ENCODE measurements around the gene DMGDH.

DMGDH gene

GRCh38 chr5:79031485-79031867, 38.0 kb downstream of the DMGDH start:
- Histone ChIP-seq H4K20me1 (ENCODE audit: insufficient read depth, low read length) (no peaks in the 10 kb centered on the region), H3K27ac (ENCODE audit: low read length) (no peak overlapping the region), H3K4me3 (ENCODE audit: low read depth in 1 of 2, low read length in 2 of 2) (no peak overlapping the region), H2AFZ (ENCODE audit: low read depth, low read length) (no peak overlapping the region), H3K79me2 (ENCODE audit: insufficient read depth, low read length) (no peaks in the 10 kb centered on the region), H3K27me3 (ENCODE audit: insufficient read depth, low read length, poor library complexity) (peaks cover 2% of the 10 kb centered on the region), H3K36me3 (ENCODE audit: insufficient read depth, low read length) (no peaks in the 10 kb centered on the region), H3K4me1 (ENCODE audit: insufficient read depth, low read length) (no peaks in the 10 kb centered on the region), H3K9ac (ENCODE audit: low read depth, low read length) (no peak overlapping the region), H3K4me2 (ENCODE audit: insufficient read depth, low read length) (no peak overlapping the region), H3K9me3 (ENCODE audit: insufficient read depth, low read length, severe bottlenecking) (no peaks in the 10 kb centered on the region)
- no peak for TF ChIP-seq EZH2 (IDR thresholded peaks at IDR 0.05; ENCODE audit: borderline replicate concordance, low read depth, low read length, severe bottlenecking)
- no peak for TF ChIP-seq CTCF (IDR thresholded peaks at IDR 0.05; ENCODE audit: borderline replicate concordance, extremely low read depth, low read length, poor library complexity, severe bottlenecking)
- ATAC-seq (ENCODE audit: insufficient read depth, low read depth) (no peak), DNase-seq (no peak)

GRCh38 chr5:79030663-79031484, 38.6 kb downstream of the DMGDH start:
- ATAC-seq (ENCODE audit: insufficient read depth, low read depth) = no peak
- no peaks in the 10 kb centered on the region for H3K4me1 ChIP-seq (ENCODE audit: insufficient read depth, low read length)
- H3K36me3 ChIP-seq (ENCODE audit: insufficient read depth, low read length) = no peaks in the 10 kb centered on the region
- DNase-seq = no peak
- no peak overlapping the region for H3K27ac ChIP-seq (ENCODE audit: low read length)
- no peaks in the 10 kb centered on the region for H4K20me1 ChIP-seq (ENCODE audit: insufficient read depth, low read length)
- no peaks in the 10 kb centered on the region for H3K9me3 ChIP-seq (ENCODE audit: insufficient read depth, low read length, severe bottlenecking)
- TF ChIP-seq CTCF (IDR thresholded peaks at IDR 0.05; ENCODE audit: borderline replicate concordance, extremely low read depth, low read length, poor library complexity, severe bottlenecking) (no peak), EZH2 (IDR thresholded peaks at IDR 0.05; ENCODE audit: borderline replicate concordance, low read depth, low read length, severe bottlenecking) (no peak)
- H3K9ac ChIP-seq (ENCODE audit: low read depth, low read length) = no peak overlapping the region
- peaks cover 4% of the 10 kb centered on the region for H3K27me3 ChIP-seq (ENCODE audit: insufficient read depth, low read length, poor library complexity)
- no peaks in the 10 kb centered on the region for H3K79me2 ChIP-seq (ENCODE audit: insufficient read depth, low read length)
- no peak overlapping the region for H3K4me3 ChIP-seq (ENCODE audit: low read depth in 1 of 2, low read length in 2 of 2)
- H2AFZ ChIP-seq (ENCODE audit: low read depth, low read length) = no peak overlapping the region
- H3K4me2 ChIP-seq (ENCODE audit: insufficient read depth, low read length) = no peak overlapping the region

DNA sequence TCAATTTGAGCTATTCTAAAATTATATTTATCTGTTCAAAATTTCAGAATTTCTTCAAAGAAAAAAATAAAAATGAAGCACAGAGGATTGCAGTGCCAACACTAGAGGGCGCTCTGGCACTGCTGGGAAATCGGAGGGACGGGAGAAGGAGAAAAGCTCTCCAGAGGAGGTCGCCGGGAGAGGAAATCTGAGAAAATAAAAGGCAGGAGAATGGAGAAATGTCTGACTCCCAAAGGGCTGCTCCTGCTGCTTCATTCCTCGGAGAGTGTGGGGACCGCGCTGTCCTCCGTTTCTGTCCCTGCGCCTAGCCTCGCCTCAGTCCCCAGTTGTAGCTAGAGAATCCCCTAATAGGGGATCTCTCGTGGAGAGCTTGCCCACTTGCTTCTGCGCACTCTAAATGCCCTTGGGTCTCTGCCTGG, 44.4 kb downstream of the DMGDH start:
- no peaks in the 10 kb centered on the region for H3K79me2 ChIP-seq (ENCODE audit: insufficient read depth, low read length)
- DNase-seq (peak; percentile 62), ATAC-seq (ENCODE audit: insufficient read depth, low read depth) (peak; percentile 56)
- no peaks in the 10 kb centered on the region for H3K36me3 ChIP-seq (ENCODE audit: insufficient read depth, low read length)
- peak overlapping the region; percentile 44; the same call in 1 of the 2 replicates for H3K4me2 ChIP-seq (ENCODE audit: insufficient read depth, low read length)
- H3K27ac ChIP-seq (ENCODE audit: low read length) = no peak overlapping the region
- H3K9ac ChIP-seq (ENCODE audit: low read depth, low read length) = no peak overlapping the region
- TF ChIP-seq CTCF (IDR thresholded peaks at IDR 0.05; ENCODE audit: borderline replicate concordance, extremely low read depth, low read length, poor library complexity, severe bottlenecking) (peak; percentile 88), EZH2 (IDR thresholded peaks at IDR 0.05; ENCODE audit: borderline replicate concordance, low read depth, low read length, severe bottlenecking) (no peak)
- H3K4me1 ChIP-seq (ENCODE audit: insufficient read depth, low read length) = peaks cover 4% of the 10 kb centered on the region; the same call in 1 of the 2 replicates
- H3K4me3 ChIP-seq (ENCODE audit: low read depth in 1 of 2, low read length in 2 of 2) = no peak overlapping the region
- H2AFZ ChIP-seq (ENCODE audit: low read depth, low read length) = no peak overlapping the region
- H3K27me3 ChIP-seq (ENCODE audit: insufficient read depth, low read length, poor library complexity) = peaks cover 4% of the 10 kb centered on the region
- H4K20me1 ChIP-seq (ENCODE audit: insufficient read depth, low read length) = no peaks in the 10 kb centered on the region
- no peaks in the 10 kb centered on the region for H3K9me3 ChIP-seq (ENCODE audit: insufficient read depth, low read length, severe bottlenecking)

All from DND-41 (cell line).